ENCODE results near the gene LAMA3.

LAMA3 gene

DNA sequence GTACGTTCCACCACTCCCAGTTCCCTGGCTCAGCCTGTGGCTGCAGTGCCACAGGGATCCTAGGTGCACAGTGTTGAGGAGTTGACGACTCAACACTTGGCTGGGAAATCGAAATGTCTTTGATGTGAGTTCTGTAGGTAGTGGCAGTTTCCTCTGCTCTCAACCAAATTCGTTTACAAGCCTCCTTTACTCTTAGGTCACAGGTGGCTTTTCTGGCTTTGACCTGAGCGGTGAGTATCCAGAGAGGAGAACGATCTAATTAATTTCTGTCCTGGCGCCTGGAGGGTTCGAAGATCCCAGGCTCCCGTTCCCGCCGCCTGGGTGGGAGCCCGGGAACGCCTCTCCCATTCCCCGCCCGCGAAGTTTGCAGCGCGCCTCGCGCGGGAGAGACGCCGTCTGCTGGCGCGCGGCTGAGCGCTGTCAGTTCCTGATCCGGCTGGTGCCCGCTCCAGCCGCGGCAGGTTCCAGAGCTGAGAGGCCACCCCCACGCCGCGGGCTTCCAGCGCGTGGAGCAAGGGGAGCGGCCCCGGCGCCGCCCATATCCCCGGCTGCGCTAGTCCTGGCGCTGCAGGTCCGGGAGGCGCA lies at the start of gene LAMA3:
Gene LAMA3 (plus strand): TSS at position 423 of the 585 bp plus-strand sequence. CDS start 231 bp downstream, outside the sequence.
- no peak for DNase-seq

- no peak for DNase-seq
Observed at GRCh38 chr18:23640052-23640451, 49.2 kb upstream of the LAMA3 start.

DNA sequence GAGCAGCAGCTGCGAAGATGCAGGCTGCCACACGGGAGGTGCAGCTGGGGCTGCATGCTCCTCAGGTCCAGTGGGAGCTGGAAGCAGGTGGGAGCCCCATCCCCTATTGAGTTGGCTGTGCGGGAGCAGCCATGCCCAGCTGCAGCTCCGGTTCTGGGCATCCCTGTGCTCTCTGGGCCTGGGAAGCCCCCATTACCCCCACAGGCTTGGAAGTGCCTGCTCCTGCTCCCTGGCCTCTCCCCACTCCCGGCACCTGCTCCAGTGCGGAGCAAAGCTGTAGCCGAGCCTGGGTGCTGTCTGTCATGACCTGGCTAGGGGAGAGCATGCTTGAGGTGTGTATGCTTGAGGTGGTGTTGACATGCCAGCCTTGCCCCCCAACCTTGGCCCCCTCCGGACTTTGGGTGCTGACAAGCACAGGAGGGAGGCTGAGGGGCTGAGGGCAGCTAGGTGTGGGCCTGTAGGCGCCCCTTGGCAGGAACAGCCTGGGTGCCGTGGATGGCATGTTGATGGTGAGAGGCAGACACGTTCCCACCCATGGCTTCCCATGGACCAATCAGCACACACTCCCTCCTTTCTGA lies 48.0 kb upstream of the LAMA3 start:
- DNase-seq: no peak

- no peak for DNase-seq
Observed at GRCh38 chr18:23641937-23642666, 47.2 kb upstream of the LAMA3 start.

DNA sequence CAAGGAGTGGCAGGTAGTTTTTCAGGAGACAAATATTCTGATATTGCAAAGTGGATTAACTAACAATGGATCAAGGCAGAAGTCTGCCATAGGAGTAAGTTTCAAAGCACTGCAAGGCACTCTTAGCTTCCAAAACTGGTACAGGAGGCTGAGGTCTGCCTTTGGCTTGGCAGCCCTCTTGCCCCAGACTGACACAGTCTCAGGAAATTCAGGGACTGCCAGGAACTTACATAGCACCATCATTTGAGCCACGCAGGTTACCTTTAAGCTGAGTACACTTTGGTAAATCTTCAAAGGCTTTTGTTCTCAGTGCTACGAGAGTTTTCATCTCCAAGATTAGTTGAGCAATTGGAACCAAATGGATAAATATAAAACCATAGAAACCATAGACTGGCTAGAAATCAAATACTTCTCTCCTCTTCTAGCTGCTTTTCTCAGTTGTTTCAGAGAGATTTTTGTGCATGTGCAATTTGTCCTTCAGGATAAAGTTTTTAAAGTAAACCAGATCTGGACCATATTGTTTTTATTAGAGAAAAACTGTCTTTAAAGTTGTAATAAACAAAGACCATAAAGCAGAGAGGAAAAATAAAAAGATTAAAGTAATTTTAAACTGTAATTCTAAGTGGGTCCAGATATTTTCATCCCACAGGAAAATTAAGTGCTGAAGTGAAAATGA lies 45.3 kb upstream of the LAMA3 start:
- no peak for DNase-seq

DNA sequence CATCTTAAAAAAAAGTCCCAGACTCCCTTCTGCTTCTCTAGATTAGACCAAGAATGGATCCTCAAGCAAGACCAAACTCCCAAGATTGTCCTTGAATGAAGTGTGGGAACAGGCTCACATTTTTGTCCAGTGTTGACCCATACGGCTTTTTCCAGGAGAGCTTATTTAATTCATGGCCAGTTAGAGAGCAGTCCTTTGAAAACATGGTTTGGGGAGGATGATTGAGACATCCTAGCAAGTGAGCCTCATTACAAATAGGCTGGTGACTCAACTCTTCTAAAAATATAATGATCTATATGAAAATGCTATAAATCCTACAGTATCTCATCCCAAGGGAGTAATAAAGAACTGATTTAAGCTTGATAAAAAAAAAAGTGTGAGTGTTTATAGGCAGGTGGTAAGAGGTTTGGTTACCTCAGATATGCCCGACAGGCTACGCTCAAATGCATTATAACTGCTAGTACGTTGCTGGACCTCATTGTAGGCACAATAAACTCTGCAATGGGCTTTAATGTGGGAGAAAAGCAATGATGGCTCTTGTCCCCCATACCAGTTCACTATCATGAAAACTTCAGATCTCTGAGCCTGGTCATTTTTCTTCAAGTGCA lies 43.6 kb upstream of the LAMA3 start:
- DNase-seq: no peak

DNA sequence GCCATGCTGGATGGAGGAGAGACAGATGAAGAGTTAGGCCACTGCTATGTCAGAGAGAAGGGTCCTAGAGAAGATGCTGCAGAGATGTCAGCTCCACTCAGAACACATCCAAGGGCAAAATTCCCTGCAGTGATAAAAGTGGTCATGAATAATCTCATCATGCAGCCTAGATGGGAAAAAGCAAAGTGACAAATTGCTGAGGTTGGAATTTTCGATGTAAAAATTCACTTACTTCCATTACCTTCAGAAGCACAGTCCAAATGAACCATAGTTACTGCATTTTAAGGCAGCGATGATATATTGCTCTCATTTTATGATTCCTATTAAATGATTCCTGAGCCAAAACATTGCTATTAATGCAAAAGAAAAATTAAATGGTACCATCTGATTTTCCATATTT lies 43.0 kb upstream of the LAMA3 start:
- DNase-seq: no peak

- no peak for DNase-seq
Observed at GRCh38 chr18:23648456-23648855, 40.8 kb upstream of the LAMA3 start.

GRCh38 chr18:23648940-23649607 lies 40.2 kb upstream of the LAMA3 start:
- no peak for DNase-seq

- no peak for DNase-seq
Observed at GRCh38 chr18:23650968-23651927, 38.0 kb upstream of the LAMA3 start.

GRCh38 chr18:23652232-23652631 lies 37.0 kb upstream of the LAMA3 start:
- no peak for DNase-seq

DNA sequence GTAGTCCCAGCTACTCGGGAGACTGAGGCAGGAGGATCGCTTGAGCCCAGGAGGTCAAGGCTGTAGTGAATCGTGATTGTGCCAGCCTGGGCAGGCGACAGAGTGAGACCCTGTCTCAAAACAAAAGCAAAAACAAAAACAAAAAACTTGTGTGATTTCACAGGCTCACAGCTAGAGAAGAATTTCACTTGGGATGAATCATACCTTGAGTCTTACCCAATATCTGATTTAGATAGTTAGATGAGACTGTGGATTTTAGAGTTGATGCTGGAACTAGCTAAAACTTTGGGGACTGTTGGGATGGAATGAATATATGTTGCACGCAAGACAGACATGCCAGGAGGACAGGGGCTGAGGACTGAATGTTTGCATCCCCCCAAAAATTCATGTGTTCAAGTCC lies 31.0 kb upstream of the LAMA3 start:
- DNase-seq: no peak

- DNase-seq: no peak
Observed at GRCh38 chr18:23661735-23662308, 27.4 kb upstream of the LAMA3 start.

- DNase-seq: peak; percentile 80
Observed at GRCh38 chr18:23662309-23663263, 26.7 kb upstream of the LAMA3 start, which contains the start of gene ANKRD29. TSS of gene ANKRD29 (minus strand) at chr18:23662911. CDS start at chr18:23662730, 181 bp downstream.

GRCh38 chr18:23664674-23665073 lies 24.6 kb upstream of the LAMA3 start:
- no peak for DNase-seq

DNA sequence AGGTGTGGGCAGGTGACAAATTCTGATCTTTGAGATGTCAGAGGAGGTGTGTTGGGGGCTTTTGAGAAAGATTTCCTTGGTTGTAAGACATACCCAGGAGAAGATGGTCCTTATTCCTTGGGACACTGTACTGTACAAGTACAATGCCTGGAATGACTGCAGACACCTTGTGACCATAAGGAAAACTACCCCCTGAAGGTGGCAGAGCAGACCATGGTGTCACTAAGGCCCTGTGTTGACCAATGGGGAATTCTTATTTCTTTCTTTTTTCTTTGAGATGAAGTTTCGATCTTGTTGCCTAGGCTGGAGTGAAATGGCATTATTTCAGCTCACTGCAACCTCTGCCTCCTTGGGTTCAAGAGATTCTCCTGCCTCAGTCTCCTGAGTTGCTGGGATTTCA lies 22.1 kb upstream of the LAMA3 start:
- no peak for DNase-seq

DNA sequence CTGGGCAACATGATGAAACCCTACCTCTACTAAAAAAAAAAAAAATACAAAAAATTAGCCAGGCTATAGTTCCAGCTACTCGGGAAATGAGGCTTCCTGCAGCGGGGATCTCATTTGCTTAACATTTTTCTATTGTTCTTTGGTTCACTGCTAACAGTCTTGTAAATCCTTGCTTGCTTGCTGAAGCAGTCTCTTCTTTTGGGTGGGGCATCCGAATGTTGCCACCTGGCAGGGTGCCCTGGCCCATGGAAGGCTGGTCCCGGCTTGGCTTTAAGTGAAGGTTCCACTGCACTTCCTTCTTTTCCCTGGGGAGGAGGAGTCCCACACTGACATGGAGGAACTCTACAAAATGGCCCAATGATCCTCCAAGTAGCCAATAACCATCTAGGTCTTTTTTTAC lies 20.5 kb upstream of the LAMA3 start:
- no peak for DNase-seq

- DNase-seq: no peak
Observed at GRCh38 chr18:23669202-23669766, 20.0 kb upstream of the LAMA3 start.

DNA sequence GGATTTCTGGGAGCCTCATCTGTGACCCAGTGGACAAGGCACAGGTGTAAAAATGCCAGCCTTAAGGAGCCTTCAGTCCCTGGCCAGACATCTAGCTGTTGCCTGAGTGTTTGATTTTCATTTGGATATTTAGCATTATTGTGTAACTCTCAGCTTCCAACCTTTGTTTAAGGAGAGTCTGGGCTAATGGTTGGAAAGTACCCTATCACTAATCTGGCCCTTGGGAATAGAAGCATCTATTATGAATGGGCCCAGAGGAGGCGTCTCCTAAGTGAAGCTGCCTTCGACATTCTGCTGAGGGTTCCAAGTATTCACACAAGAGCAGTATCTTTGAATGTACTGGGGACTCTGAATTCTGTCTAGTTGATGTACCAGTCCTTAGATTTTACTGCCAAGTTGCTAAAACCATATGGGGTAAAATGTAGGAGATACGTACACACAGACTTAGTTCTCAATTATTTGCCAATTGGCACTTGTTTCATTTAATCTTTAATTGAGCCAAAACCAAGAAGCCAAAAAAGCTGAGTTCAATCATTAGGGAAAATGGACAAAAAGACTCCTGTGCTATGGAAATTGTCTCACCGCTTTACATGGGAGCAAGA lies 19.3 kb upstream of the LAMA3 start:
- no peak for DNase-seq
